AG10803 (cell line): Measurements from ENCODE around the gene PNMA8C.

ENCODE experiments used
- DNase-seq: peaks from one replicate; pipeline ENCODE4 v3.0.0; 2010; ENCODE audit warnings: low read depth
- H3K4me3 ChIP-seq: 2 replicates; pipeline ENCODE4 v1.5.1; 2011; ENCODE audit warnings: mild to moderate bottlenecking, low read length, control low read depth
- CTCF ChIP-seq: conservative IDR thresholded peaks from 2 replicates; pipeline ENCODE4 v1.5.1; 2011; ENCODE audit warnings: mild to moderate bottlenecking, low read length, control low read depth, inconsistent platforms

Gene PNMA8C

GRCh38 chr19:46386151-46386550 is 42.6 kb downstream of the PNMA8C start:
- no peak overlapping the region for H3K4me3 ChIP-seq
- TF ChIP-seq CTCF, result no peak
- DNase-seq, result no peak

- no peak for TF ChIP-seq CTCF
- no peak overlapping the region for H3K4me3 ChIP-seq
- DNase-seq, result no peak
Measured at GRCh38 chr19:46385636-46386035, 43.1 kb downstream of the PNMA8C start.

GRCh38 chr19:46384396-46384795 is 44.3 kb downstream of the PNMA8C start:
- no peak overlapping the region for H3K4me3 ChIP-seq
- no peak for TF ChIP-seq CTCF
- no peak for DNase-seq

- TF ChIP-seq CTCF, result no peak
- no peak overlapping the region for H3K4me3 ChIP-seq
- no peak for DNase-seq
Measured at GRCh38 chr19:46383846-46384245, 44.9 kb downstream of the PNMA8C start.

- DNase-seq, result no peak
- TF ChIP-seq CTCF, result no peak
- no peak overlapping the region for H3K4me3 ChIP-seq
Measured at GRCh38 chr19:46383171-46383815, 45.4 kb downstream of the PNMA8C start.

GRCh38 chr19:46381756-46382345 is 46.9 kb downstream of the PNMA8C start:
- no peak overlapping the region for H3K4me3 ChIP-seq
- no peak for DNase-seq
- TF ChIP-seq CTCF, result no peak

GRCh38 chr19:46381346-46381745 is 47.4 kb downstream of the PNMA8C start:
- no peak for TF ChIP-seq CTCF
- DNase-seq, result no peak
- no peak overlapping the region for H3K4me3 ChIP-seq
